B cell (primary cell): ENCODE data around the gene SEL1L. TPM values are rescaled to one million over a fixed set of nuclear protein-coding genes. Genes with fewer than 3 reads are reported as not detected.
A peak's percentile ranks its signal among the peaks of the same experiment; 100 is the strongest.

Source experiments
- ATAC-seq: fragments of 200-7000 bp; cut with Tn5 transposase; one replicate; pipeline ENCODE4 v1.10.0; 2021; ENCODE audit warnings: low read depth, mild to moderate bottlenecking, moderate number of reproducible peaks, moderate library complexity
- CTCF ChIA-PET: fragments of 350-600 bp; sonication (Branson Sonifier 250); formaldehyde crosslinking; loops from one replicate; lab custom pipeline; 2021; ENCODE audit warnings: antibody characterized with exemption, inconsistent platforms; lab: Charles Lee
- POLR2A ChIA-PET: fragments of 350-600 bp; sonication (Branson Sonifier 250); formaldehyde crosslinking; loops from one replicate; lab custom pipeline; 2021; ENCODE audit warnings: antibody characterized with exemption; lab: Charles Lee
- DNase-seq: peaks from one replicate; pipeline ENCODE4 v3.0.0; 2013
- H2AFZ ChIP-seq: 2 replicates; pipeline ENCODE4 v1.6.1; 2012; ENCODE audit warnings: mild to moderate bottlenecking, low read depth, low read length; ENCODE audit not compliant: insufficient read depth, poor library complexity, severe bottlenecking
- H3K27ac ChIP-seq, 2 donors: 1 replicate in 1 of 2; 2 replicates in 1 of 2; pipeline ENCODE4 v1.5.1; 2012 to 2013; ENCODE audit warnings: low read length in 2 of 2, mild to moderate bottlenecking in 2 of 2, moderate library complexity in 1 of 2
- H3K27me3 ChIP-seq, 4 experiments: fragments of 200-600 bp in 1 of 4; sonication (generic) in 1 of 4; replicated peaks in 1 of 4; 1 replicate in 2 of 4; 2 replicates in 2 of 4; pipeline versions ENCODE4 v1.6.1 to v1.7.0; 2013 to 2016; ENCODE audit warnings: low read length in 3 of 4, mild to moderate bottlenecking in 2 of 4, mixed read lengths in 1 of 4, moderate library complexity in 1 of 4; ENCODE audit not compliant: insufficient read depth in 4 of 4, control insufficient read depth in 3 of 4; ENCODE audit errors: control extremely low read depth in 1 of 4
- H3K36me3 ChIP-seq, 2 experiments: replicated peaks in 1 of 2; 1 replicate in 1 of 2; 2 replicates in 1 of 2; pipeline versions ENCODE4 v1.6.1 to v1.7.1; 2013; ENCODE audit warnings: low read length in 1 of 2; ENCODE audit not compliant: insufficient read depth in 2 of 2, control insufficient read depth in 1 of 2; ENCODE audit errors: control extremely low read depth in 1 of 2, extremely low read depth in 1 of 2
- H3K4me1 ChIP-seq, 2 donors: fragments of 200-600 bp in 1 of 2; sonication (generic) in 1 of 2; 1 replicate in 1 of 2; 2 replicates in 1 of 2; pipeline versions ENCODE4 v1.5.1 to v1.6.1; 2013 to 2017; ENCODE audit warnings: low read length in 2 of 2; ENCODE audit not compliant: control insufficient read depth in 2 of 2, insufficient read depth in 2 of 2
- H3K4me2 ChIP-seq: replicated peaks from 2 replicates; pipeline ENCODE3; 2012; ENCODE audit warnings: mild to moderate bottlenecking, low read depth, low read length; ENCODE audit not compliant: poor library complexity, severe bottlenecking
- H3K4me3 ChIP-seq, 5 experiments: fragments of 200-600 bp in 1 of 5; sonication (generic) in 1 of 5; 1 replicate in 3 of 5; 2 replicates in 2 of 5; pipeline versions ENCODE4 v1.5.1 to v1.7.0; 2011 to 2016; ENCODE audit warnings: low read length in 4 of 5, mild to moderate bottlenecking in 4 of 5, low read depth in 2 of 5, control low read depth in 1 of 5, moderate library complexity in 1 of 5; ENCODE audit not compliant: insufficient read depth in 1 of 5; ENCODE audit errors: control extremely low read depth in 1 of 5, extremely low read depth in 1 of 5
- H3K79me2 ChIP-seq: fragments of 200-600 bp; sonication (generic); one replicate; pipeline ENCODE4 v1.6.0; 2016; ENCODE audit warnings: low read length; ENCODE audit not compliant: control insufficient read depth, insufficient read depth
- H3K9ac ChIP-seq: fragments of 200-600 bp; sonication (generic); 2 replicates; pipeline ENCODE4 v1.6.1; 2017; ENCODE audit warnings: mild to moderate bottlenecking, low read length, moderate library complexity
- H3K9me3 ChIP-seq, 3 donors: one replicate each; pipeline versions ENCODE4 v1.6.1 to v1.7.1; 2013; ENCODE audit warnings: low read length in 2 of 3; ENCODE audit not compliant: control insufficient read depth in 2 of 3, insufficient read depth in 1 of 3; ENCODE audit errors: control extremely low read depth in 1 of 3
- H4K20me1 ChIP-seq: 2 replicates; pipeline ENCODE4 v1.6.0; 2012; ENCODE audit warnings: mild to moderate bottlenecking, low read length; ENCODE audit not compliant: insufficient read depth, control insufficient read depth, poor library complexity, severe bottlenecking
- H3K27ac Mint-ChIP-seq: one replicate; pipeline ENCODE4 v1.8.0; 2021; ENCODE audit warnings: mixed read lengths
- H3K27me3 Mint-ChIP-seq: one replicate; pipeline ENCODE4 v1.8.0; 2021; ENCODE audit warnings: mixed read lengths
- H3K4me1 Mint-ChIP-seq: one replicate; pipeline ENCODE4 v1.8.0; 2021; ENCODE audit warnings: mixed read lengths
- H3K4me3 Mint-ChIP-seq: one replicate; pipeline ENCODE4 v1.8.0; 2021; ENCODE audit warnings: mixed read lengths
- H3K9me3 Mint-ChIP-seq: one replicate; pipeline ENCODE4 v1.8.0; 2022; ENCODE audit warnings: mixed read lengths; ENCODE audit not compliant: insufficient read depth
- CTCF ChIP-seq: fragments of 200-600 bp; IDR thresholded peaks from one replicate; pipeline ENCODE4 v1.8.0; 2022; ENCODE audit warnings: antibody characterized with exemption, mild to moderate bottlenecking
- EZH2 ChIP-seq: IDR thresholded peaks from 2 replicates; pipeline ENCODE4 v1.6.1; 2012; ENCODE audit warnings: borderline replicate concordance, low read depth, mild to moderate bottlenecking, moderate library complexity, low read length; ENCODE audit not compliant: insufficient read depth, poor library complexity, severe bottlenecking
- WGBS: methylation state at CpG from one replicate; pipeline ENCODE4 v1.1.5; 2013; ENCODE audit warnings: missing lambda C conversion rate; ENCODE audit not compliant: insufficient coverage; 5-methylcytosine and 5-hydroxymethylcytosine counted together
- intact Hi-C: fragments of 100-400 bp; cut with micrococcal nuclease; formaldehyde crosslinking; loops from one replicate; pipeline ENCODE4 v1.10.0; 2022
- polyA plus RNA-seq: library from polyadenylated mRNA; depleted of rRNA; stranded (reverse); fragments of >200 nt; gene quantifications from 2 replicates; pipeline ENCODE4 v1.2.3, GENCODE V29; 2012
- total RNA-seq, 2 donors: library from RNA; stranded (reverse); fragments of 120-200 nt in 1 of 2; gene quantifications; 1 replicate in 1 of 2; 2 replicates in 1 of 2; pipeline versions ENCODE4 v1.2.3 to v1.2.4, GENCODE V29; 2013 to 2022

SEL1L gene
- total and polyA plus RNA-seq, 2 donors (not counting 1 experiment from before 2014, with no cell fraction given), result 7.3 to 50.0 TPM

- Histone ChIP-seq H3K36me3 (no peaks in the 10 kb centered on the region), H3K27me3 (peaks cover 0 to 7% (median 0%) of the 10 kb centered on the region in 4 experiments), H2AFZ (peak overlapping the region; percentile 60), H3K4me3 (no peak overlapping the region), H4K20me1 (no peaks in the 10 kb centered on the region), H3K9me3 (no peaks in the 10 kb centered on the region), H3K4me1 (peaks cover 0 to 3% of the 10 kb centered on the region in 2 donors), H3K4me2 (peak overlapping the region; percentile 34), H3K9ac (no peak overlapping the region), H3K79me2 (no peaks in the 10 kb centered on the region), H3K27ac (no peak overlapping the region)
- TF ChIP-seq EZH2 (no peak), CTCF (no peak)
- ATAC-seq (no peak), DNase-seq (no peak)
- POLR2A ChIA-PET, result no interaction called here
- Mint-ChIP-seq H3K4me1 (peaks cover 8% of the 10 kb centered on the region), H3K4me3 (no peak overlapping the region), H3K9me3 (no peaks in the 10 kb centered on the region), H3K27me3 (peaks cover 29% of the 10 kb centered on the region), H3K27ac (no peak overlapping the region)
- 100% methylated on average over 2 of the region's 11 CpGs for WGBS
- CTCF ChIA-PET, result interaction anchor here (0.8 to 5.6 kb wide), 7 partner anchors 8 to 456 kb away, joined by 4 to 32 read pairs (median 7); no protein-coding TSS in a partner anchor
- intact Hi-C loops, result loop anchor here (1.0 kb wide), 1 partner anchor 183 kb away; no protein-coding TSS in a partner anchor
These were observed 81.1 kb downstream of the SEL1L start for GRCh38 chr14:81452341-81453133.

DNA sequence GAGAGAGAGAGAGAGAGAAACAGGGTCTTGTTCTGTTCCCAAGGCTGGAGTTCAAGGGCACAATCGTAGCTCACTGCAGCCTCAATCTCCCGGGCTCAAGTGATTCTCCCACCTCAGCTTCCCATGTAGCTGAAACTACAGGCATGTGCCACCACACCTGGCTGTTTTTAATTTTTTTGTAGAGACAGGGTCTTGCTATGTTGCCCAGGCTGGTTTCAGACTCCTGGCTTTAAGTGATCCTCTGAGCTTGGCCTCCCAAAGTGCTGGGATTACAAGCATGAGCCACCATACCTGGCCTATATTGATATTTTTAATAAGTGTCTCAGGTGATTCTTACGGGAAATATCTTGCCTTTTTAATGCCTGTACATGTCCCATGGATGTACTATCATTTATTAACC is 82.7 kb downstream of the SEL1L start:
- no peaks in the 10 kb centered on the region for H3K9me3 ChIP-seq
- ChIA-PET POLR2A (no interaction called here), CTCF (interaction anchor here (2.9 to 5.6 kb wide), 2 partner anchors 13 to 182 kb away, joined by 12 to 32 read pairs; no protein-coding TSS in a partner anchor)
- H3K79me2 ChIP-seq, result no peaks in the 10 kb centered on the region
- DNase-seq (no peak), ATAC-seq (no peak)
- no peak for TF ChIP-seq CTCF
- TF ChIP-seq EZH2, result no peak
- no peak overlapping the region for H3K27ac ChIP-seq
- no peak overlapping the region for H2AFZ ChIP-seq
- no peaks in the 10 kb centered on the region for H4K20me1 ChIP-seq
- no peak overlapping the region for H3K27ac Mint-ChIP-seq
- peaks cover 8% of the 10 kb centered on the region for H3K4me1 Mint-ChIP-seq
- intact Hi-C loops, result no loop called here
- H3K27me3 Mint-ChIP-seq, result peaks cover 36% of the 10 kb centered on the region
- H3K27me3 ChIP-seq, result peaks cover 0 to 7% (median 0%) of the 10 kb centered on the region in 4 experiments
- no peak overlapping the region for H3K9ac ChIP-seq
- H3K4me3 ChIP-seq, result no peak overlapping the region
- 83% methylated on average over 1 of the region's 3 CpGs for WGBS
- no peak overlapping the region for H3K4me3 Mint-ChIP-seq
- peaks cover 0 to 3% of the 10 kb centered on the region in 2 donors for H3K4me1 ChIP-seq
- no peak overlapping the region for H3K4me2 ChIP-seq
- no peaks in the 10 kb centered on the region for H3K9me3 Mint-ChIP-seq
- no peaks in the 10 kb centered on the region for H3K36me3 ChIP-seq
